Right ventricle myocardium inferior (tissue), 1 donor: Measurements from ENCODE around the gene CD53. TPM values are rescaled to one million over a fixed set of nuclear protein-coding genes. Genes with fewer than 3 reads are reported as not detected.
"Not testable (repeated sequence)": the region's sequence is repeated elsewhere in the genome, so short reads cannot be mapped to it uniquely, and the experiment has no call there.

Source experiments
- ATAC-seq: fragments of 200-7000 bp; cut with Tn5 transposase; one replicate; pipeline ENCODE4 v1.9.1; 2020; ENCODE audit warnings: mild to moderate bottlenecking, moderate library complexity
- DNase-seq: peaks from one replicate; pipeline ENCODE4 v3.0.0; 2021; ENCODE audit errors: missing footprints
- intact Hi-C: fragments of 100-400 bp; cut with DNase I; formaldehyde crosslinking; loops from one replicate; pipeline ENCODE4 v1.11.0; 2022
- total RNA-seq: library from RNA; stranded (reverse); fragmentation: NEBNext Ultra II Directional; extraction: Animal tissue kit (Norgen Biotek cat#: 25700); gene quantifications from one replicate; pipeline ENCODE4 v1.2.1, GENCODE V29; 2021
- donor health status: DM: no; HTN: yes; CAD: no; lungs with severe emphysema.

CD53 gene
- total RNA-seq, 1 donor from 2014 or later, result 17.2 TPM

DNA sequence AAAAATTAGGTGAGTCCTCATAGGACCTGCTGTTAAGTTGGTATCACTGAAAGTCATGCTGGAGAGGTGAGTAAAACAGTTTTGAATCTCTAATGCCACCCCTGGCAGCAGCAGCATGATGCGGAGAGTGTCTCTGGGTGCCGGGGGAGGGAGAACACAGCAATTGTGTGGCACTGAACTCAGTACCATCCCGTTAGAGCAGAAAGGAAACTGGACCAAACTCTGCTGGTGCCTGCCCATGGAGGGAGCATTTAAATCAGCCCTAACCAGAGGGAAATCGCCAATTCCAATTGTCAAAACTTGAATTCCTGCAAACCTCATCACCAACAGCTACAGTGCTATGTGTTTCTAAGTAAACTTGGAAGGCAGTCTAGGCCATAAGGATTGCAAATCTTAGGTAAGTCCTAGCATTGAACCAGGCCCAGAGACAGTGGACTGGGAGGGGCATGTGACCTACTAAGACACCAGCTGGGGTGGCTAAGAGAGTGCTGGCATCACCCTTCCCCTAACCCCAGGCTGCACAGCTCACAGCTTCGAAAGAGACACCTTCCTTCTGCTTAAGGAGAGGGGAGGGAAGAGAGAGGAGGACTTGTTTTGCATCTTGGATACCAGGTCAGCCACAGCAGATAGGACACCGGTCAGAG, 30.0 kb downstream of the CD53 start:
- DNase-seq (no peak), ATAC-seq (no peak)
- intact Hi-C loops, result no loop called here

DNA sequence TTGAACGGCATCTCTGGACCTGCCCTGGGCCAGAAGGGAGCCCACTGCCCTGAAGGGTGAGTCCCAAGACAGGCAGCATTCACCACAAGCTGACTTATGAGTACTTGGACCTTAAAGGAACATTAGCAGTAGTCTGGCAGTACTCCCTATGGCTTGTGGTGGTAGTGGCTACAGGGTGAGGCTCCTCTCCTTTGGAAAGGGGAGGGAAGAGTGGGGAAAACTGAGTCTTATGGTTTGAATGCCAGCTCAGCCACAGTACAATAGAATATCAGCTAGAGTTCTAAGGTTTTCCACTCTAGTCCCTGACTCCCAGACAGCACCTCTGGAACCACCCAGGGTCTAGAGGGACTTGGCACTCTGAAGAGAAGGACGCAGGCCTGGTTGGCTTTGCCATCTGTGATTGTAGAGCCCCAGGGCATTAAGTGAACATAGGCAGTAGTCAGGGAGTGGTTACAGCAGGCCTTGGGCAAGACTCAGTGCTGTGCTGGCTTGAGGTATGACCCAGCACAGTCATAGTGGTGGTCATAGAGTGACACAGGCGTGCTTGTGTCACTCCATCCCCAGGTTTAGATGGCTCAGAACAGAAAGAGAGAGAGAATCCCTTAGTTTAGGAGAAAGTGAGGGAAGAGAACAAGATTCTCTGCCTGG, 31.0 kb downstream of the CD53 start:
- intact Hi-C loops, result no loop called here
- ATAC-seq (no peak), DNase-seq (no peak)

DNA sequence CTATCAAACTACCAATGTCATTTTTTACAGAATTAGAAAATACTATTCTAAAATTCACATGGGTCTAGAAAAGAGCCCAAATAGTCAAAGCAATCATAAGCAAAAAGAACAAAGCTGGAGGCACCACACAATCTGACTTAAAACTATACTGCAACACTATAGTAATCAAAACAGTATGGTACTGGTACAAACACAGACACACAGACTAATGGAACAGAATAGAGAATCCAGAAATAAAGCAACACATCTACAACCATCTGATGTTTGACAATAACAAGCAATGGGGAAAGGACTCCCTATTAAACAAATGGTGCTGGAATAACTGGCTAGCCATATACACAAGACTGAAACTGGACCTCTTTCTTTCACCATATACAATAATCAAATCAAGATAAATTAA, 39.8 kb downstream of the CD53 start:
- DNase-seq, result no peak
- intact Hi-C loops, result no loop called here
- ATAC-seq, result no peak

DNA sequence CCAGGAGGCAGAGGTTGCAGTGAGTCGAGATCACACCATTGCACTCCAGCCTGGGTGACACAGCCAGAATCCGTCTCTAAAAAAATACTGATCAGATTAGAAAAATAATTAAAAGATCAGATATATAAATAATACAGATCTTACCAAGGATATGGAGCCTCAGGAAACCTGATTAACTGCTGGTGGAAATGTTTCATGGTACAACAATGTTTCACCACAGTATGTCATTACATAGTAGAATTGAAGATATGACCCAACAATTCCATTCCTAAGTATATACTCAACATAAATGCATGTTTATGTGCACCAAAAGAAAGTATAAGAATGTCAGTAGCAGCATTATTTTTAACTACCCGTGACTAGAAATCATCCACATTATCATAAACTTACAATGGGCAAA, 41.7 kb downstream of the CD53 start:
- no peak for DNase-seq
- intact Hi-C loops, result no loop called here
- no peak for ATAC-seq

DNA sequence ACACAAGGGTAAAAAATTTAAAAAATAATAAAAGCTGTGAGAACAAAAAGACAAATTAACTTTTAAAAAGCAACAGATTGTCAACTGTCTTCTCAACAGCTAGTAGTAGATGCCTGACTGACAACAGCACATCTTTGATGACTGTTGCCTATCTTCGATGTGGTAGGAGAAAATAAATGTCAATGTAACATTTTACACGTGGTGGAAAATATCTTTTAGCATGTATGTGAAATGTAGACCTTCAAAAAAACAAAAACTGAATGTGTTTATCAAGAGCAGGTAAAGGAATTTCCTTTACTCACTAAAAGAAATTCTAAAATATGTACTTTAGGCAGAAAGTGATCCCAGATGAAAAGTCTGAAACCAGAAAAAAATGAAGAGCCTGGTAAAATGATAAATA, 42.9 kb downstream of the CD53 start:
- no peak for ATAC-seq
- intact Hi-C loops, result no loop called here
- no peak for DNase-seq

DNA sequence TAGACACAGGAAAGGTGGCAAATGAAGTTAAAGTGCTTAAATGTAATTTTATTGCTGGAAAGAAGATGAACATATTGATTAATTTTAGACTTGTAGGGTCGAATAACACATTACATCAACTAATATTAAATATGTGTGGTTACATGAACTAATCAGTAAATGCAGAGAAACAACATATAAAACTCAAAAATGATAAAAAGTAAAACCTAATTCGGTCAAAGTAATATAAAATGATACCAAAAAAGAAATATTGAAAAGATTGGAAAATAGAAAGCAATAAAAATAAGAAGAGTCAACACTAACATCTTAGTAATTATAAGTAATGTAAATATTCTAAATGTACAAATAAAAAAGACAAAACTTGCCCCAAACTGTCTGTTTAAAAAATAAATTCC, 43.3 kb downstream of the CD53 start:
- intact Hi-C loops, result no loop called here
- ATAC-seq (no peak), DNase-seq (no peak)

DNA sequence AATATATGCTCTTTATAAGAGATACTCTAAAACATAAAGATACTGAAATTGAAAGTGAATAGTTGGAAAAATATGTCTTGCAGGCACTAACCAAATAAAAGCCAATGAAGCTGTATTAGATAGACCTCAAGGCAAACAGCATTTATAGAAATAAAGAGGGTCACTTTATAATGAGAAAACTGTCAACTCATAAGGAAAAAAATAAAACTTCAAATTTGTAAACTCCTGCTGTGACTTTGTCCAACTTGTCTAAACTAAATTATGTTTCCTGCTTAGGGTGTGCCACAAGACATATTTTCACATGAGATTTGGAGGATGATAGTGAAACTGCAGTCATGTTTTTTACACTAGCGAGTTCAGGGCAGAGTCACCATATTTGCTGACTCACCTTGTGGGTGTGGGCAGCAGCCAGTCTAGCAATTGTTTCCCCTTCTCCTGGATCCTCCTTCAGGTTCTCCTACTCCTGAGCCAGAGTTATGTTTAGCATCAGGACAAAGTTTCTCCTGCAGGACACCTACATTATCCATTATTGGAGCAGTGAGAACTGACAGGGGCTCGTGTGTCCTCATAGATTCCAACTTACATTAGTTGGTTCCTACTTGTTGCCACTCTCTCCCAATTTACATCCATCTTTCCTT, 43.8 kb downstream of the CD53 start:
- intact Hi-C loops, result no loop called here
- ATAC-seq (no peak), DNase-seq (no peak)

DNA sequence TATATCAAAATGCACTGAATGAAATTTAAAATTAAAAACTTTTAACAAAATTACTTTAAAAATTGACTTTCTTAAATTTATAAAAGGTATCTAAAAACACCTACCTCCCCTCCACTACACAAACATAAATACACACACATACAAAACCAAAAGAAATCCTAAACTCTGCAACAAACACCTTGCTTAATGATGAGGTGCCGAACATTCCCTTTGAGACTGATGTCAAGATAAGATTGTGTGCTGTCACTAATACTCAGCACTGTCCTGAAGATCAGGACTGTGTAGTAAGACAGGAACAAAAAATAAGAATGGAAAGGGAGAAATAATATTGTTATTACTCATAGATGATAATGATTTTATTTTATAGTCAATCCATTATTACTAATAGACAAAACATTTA, 45.1 kb downstream of the CD53 start:
- ATAC-seq (no peak), DNase-seq (no peak)
- intact Hi-C loops, result no loop called here

DNA sequence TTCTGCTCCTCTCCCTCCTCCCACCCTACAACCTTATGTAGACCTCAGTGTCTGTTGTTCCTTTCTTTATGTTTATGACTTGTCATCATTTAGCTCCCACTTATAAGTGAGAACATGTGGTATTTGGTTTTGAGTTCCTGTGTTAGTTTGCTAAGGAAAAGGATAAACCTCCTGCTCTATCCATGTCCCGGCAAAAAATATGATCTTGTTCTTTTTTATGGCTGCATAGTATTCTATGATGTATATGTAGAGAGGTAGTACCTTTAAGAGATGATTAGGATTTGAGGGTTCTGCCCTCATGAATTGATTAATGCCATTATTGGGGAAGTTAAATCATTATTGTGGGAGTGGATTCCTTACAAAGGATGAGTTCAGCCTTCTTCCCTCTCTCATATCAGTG, 49.0 kb downstream of the CD53 start:
- DNase-seq, result no peak
- intact Hi-C loops, result no loop called here
- ATAC-seq, result no peak

DNA sequence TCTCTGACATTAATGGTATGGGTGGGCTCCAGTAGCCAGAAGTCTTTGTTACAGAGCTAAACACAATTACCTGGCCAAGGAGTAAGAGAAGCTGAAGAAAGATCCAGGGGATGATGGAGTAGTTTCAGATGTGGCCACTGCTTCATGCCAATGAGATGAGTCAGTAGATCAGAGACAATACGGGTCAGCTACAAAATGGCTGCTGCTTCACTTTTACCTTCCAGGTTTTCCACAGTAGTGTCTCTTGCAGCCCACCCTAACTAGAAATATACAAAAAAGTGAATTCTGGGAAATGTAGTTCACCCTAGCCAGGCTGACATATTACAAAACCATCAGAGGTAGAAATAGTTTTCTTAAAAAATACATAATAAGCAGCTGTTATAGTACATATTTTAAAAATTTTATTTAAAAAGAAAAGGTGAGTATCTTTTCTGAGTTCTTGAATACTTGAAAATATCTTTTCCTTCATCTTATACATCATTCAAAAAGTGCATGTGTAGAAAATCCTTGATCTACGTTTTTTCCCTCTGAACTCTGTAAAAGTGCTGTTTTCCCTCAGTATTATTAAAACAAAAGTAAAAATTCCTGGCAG, 54.6 kb downstream of the CD53 start:
- ATAC-seq (no peak), DNase-seq (no peak)
- intact Hi-C loops, result no loop called here

DNA sequence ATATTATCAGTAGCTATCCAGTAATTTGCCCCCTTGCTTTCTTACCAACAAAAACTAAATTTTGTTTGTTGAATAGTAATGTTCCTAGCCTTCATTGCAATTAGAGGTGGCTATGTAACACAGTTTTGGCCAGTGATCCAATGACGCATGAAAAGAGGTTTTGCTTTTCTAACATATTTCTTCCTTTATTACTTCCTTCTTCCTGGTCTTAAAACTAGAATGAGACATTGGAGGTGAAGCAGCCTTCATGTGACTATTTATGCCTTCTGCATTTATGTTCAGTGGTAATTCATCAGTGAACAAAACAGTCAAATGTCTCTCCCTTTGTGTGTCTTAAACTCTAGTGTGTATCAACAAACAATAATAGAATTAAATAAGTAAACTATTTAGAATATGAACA, 55.2 kb downstream of the CD53 start:
- DNase-seq, result no peak
- no peak for ATAC-seq
- intact Hi-C loops, result no loop called here

DNA sequence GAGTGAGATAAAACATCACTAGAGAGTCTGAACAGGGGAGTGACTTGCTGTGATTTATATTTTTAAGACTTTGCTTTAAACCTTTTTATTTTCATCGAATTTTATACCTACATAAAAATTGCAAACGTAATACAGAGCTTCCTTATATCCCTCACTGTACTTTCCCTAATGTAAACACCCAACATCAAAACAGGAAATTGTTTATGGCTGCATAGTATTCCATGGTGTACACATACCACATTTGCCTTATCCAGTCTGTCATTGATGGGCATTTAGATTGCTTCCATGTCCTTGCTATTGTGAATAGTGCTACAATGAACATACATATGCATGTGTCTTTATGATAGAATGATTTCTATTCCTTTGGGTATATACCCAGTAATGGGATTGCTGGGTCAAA, 56.0 kb downstream of the CD53 start:
- DNase-seq (no peak), ATAC-seq (no peak)
- intact Hi-C loops, result no loop called here

DNA sequence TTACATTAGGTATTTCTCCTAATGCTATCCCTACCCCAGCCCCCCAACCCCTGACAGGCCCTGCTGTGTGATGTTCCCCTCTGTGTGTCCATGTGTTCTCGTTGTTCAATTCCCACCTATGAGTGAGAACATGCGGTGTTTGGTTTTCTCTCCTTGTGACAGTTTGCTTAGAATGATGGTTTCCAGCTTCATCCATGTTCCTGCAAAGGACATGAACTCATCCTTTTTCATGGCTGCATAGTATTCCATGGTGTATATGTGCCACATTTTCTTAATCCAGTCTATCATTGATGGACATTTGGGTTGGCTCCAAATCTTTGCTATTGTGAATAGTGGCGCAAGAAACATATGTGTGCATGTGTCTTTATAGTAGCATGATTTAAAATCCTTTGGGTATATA, 58.1 kb downstream of the CD53 start:
- ATAC-seq, intact Hi-C loops, DNase-seq: not testable (repeated sequence)

DNA sequence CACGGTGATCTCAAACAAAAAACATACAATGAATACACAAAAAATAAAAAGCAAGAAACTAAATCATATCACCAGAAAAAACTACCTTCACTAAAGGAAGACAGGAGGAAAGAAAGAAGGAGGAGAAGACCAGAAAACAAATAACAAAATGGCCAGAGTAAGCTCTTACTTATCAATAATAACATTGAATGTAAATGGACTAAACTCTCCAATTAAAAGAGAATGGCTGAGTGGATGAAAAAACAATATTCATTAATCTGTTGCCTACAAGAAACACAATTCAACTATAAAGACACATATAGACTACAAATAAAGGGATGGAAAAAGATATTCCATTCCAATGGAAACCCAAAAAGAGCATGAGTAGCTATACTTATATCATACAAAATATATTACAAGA, 63.6 kb downstream of the CD53 start:
- intact Hi-C loops, result no loop called here

DNA sequence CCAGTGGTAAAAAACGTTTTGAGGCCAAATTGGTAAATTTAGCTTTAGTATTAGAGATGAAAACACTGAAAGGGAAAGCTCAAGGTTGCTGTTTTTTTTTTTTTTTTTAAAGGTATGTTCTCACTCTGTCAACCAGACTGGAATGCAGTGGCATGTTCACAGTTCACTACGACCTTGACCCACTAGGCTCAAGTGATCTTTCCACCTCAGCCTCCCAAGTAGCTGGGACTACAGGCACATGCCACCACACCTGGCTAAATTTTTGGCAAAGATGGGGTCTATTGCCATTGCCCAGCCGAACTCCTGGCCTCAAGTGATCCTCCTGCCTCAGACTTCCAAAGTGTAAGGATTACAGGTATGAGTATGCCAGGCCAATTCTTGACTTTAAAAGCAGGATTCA, 71.9 kb downstream of the CD53 start:
- DNase-seq, result no peak
- no peak for ATAC-seq
- intact Hi-C loops, result no loop called here

More for the DNA sequence above, 63.6 kb downstream of the CD53 start:
- ATAC-seq, result no peak
- DNase-seq, result no peak

DNA sequence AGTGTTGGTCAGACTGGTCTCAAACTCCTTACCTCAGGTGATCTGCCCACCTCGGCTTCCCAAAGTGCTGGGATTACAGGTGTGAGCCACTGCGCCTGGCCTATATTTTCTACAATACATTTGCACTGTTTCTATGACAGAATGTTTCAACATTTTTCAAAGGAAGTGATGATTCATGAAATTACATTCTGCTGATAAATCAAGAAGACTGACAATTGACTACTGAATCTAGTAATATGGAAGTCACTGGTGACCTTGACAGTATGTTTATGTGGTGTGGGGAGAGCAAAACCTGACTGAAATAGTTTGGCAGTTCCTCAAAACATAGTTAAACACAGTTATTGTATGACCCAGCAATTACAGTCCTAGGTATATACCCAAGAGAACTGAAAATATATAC, 72.7 kb downstream of the CD53 start:
- intact Hi-C loops, result no loop called here
- DNase-seq, result no peak
- ATAC-seq, result no peak

DNA sequence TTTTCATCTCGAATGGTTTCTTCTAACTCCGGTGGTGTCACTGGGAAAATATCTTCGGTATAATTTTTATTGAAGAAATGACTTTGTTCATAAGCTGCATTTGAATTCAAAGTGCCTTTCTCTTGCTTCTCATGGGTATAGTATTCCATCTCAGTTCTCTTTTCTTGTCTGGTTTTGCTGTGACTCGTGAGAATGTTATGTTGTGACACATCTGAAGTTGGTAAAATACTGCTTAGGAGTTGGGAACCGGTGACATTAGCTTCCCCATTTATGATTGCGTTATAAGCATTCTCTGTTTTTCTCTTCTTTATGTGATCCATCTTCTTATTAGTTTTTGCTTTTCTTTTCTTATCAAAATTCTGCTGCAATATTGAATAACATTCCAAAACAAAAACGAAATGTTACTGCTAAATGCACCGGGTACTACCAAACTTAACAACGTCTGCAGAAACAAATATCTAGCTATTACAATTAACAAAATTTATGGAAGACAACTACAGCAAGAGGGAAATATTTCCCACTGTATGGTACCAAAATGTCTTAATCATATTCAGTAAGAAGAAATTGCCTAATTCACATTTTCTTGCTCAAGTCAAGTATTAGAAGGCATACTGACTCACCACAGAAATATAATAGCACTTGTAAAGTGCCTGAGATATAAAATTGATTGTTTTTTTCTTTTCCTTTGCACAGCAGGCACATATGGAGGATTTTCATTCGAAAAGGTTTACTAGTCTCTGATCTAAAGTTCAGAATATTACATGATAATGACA, 75.3 kb downstream of the CD53 start:
- intact Hi-C loops, result no loop called here
- no peak for ATAC-seq
- no peak for DNase-seq
